ENCODE measurements around the gene KRTAP10-5. TPM values are rescaled to one million over a fixed set of nuclear protein-coding genes. Genes with fewer than 3 reads are reported as not detected.

Gene KRTAP10-5
- total and polyA plus RNA-seq, 9 donors: not detected

DNA sequence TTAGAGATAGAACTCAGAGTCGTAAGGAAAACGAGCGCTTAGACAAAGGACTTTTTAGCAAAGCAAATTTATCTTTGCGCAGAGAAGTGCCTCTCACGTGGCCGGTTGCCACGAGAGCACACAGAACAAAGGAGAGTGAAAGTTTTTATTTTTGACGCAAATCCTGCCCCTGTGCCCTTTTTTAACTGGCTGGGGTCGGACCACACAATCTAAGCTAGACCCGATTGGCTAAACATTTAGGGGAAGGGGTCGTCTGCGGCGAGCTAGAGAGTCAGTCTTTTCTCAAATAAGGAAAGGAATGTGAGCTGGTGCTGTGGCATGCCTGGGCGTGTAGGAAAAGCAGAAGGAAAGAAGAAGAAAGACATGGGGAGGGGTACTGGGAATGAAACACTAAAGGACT lies 31.5 kb downstream of the KRTAP10-5 start:
- no peaks in the 10 kb centered on the region for H3K36me3 ChIP-seq (ENCODE audit: control insufficient read depth, insufficient read depth, low read length)
- no peak overlapping the region for H3K27ac ChIP-seq (ENCODE audit: low read length)
- no peaks in the 10 kb centered on the region for H3K9me3 ChIP-seq (replicated peaks; ENCODE audit: control insufficient read depth, low read depth, low read length)
- DNase-seq: no peak
- H3K4me1 ChIP-seq (ENCODE audit: control insufficient read depth, insufficient read depth, low read length): peaks cover 2% of the 10 kb centered on the region
- H3K4me3 ChIP-seq (ENCODE audit: low read length): no peak overlapping the region
- 31% methylated on average over 14 of the region's 14 CpGs for WGBS (ENCODE audit: insufficient coverage)
- peaks cover 6% of the 10 kb centered on the region for H3K27me3 ChIP-seq (ENCODE audit: control insufficient read depth, insufficient read depth, low read length)

DNA sequence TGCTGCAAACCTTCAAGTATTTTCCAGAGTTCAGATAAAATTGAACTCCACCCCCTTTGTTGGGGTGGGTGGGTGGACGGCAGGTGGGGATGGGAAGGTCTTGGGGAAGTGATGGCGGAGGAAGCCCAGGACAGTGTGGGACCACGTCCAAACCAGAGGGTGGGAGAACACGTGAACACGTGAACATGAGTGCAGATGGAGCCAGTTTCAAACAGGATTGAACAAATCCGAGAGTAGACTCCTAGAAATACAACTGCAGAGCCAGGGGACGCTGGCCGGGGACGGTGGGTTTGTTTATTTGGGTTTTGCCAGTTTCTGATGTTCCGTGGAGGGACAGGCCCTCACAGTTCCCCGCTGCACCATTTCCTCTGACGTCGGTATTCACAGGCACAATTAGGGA lies 32.0 kb downstream of the KRTAP10-5 start:
- no peak for DNase-seq
- no peaks in the 10 kb centered on the region for H3K36me3 ChIP-seq (ENCODE audit: control insufficient read depth, insufficient read depth, low read length)
- no peaks in the 10 kb centered on the region for H3K9me3 ChIP-seq (replicated peaks; ENCODE audit: control insufficient read depth, low read depth, low read length)
- peaks cover 6% of the 10 kb centered on the region for H3K27me3 ChIP-seq (ENCODE audit: control insufficient read depth, insufficient read depth, low read length)
- H3K4me3 ChIP-seq (ENCODE audit: low read length): no peak overlapping the region
- H3K4me1 ChIP-seq (ENCODE audit: control insufficient read depth, insufficient read depth, low read length): peaks cover 2% of the 10 kb centered on the region
- no peak overlapping the region for H3K27ac ChIP-seq (ENCODE audit: low read length)
- WGBS (ENCODE audit: insufficient coverage): 52% methylated on average over 4 of the region's 13 CpGs

DNA sequence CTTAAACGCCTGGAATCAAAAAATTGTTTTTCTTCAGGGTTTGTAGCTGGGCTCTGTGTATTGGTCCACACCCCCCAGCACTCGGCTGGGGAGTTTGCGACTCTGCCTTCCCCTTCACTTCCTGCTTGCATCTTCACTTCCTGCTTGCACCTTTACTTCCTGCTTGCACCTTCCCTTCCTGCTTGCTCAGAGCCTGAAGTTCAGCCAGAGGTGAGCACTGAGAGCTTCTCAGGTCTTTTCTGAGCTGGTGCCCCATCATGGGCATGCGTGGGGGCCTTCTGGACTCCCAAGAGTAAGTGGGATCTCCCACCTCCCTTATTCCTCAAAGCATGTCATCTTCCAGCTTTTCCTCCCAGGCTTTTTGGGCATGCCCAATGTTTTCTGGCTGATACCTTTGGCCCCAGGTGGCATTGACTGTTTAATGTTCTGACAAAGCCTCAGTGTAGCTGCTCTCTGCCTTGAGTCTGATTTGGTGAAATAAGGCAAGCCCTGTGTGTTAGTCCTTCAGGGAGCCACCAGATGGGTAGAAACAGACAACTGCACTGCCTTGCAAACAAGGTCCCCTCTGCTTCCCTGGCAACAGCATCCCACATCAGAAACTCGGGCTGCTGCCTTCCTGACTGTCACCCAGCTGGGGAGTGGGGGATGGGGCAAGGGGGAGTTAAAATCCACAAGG lies 32.6 kb downstream of the KRTAP10-5 start:
- Histone ChIP-seq H3K4me1 (ENCODE audit: control insufficient read depth, insufficient read depth, low read length) (peaks cover 2% of the 10 kb centered on the region), H3K36me3 (ENCODE audit: control insufficient read depth, insufficient read depth, low read length) (no peaks in the 10 kb centered on the region), H3K27me3 (ENCODE audit: control insufficient read depth, insufficient read depth, low read length) (peaks cover 6% of the 10 kb centered on the region), H3K4me3 (ENCODE audit: low read length) (no peak overlapping the region), H3K27ac (ENCODE audit: low read length) (no peak overlapping the region), H3K9me3 (replicated peaks; ENCODE audit: control insufficient read depth, low read depth, low read length) (no peaks in the 10 kb centered on the region)
- 65% methylated on average over 3 of the region's 5 CpGs for WGBS (ENCODE audit: insufficient coverage)
- no peak for DNase-seq

DNA sequence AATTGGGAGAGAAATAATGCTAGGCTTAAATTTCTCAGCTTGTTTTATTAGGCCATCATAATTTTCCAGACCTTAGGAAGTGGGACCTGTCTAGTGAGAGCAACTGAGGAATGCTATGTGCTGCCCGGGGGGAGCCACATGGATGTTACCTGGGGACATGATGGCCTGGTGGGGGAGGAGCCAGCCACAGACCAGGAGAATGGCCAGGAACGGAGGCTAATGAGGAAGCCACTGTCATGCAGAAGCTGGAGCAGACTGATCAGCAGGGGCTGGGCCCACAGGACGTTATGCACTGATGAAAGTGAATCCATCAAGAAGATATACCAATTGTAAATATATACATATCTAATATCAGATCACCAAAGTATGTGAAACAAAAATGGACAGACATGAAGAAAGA lies 35.8 kb downstream of the KRTAP10-5 start:
- Histone ChIP-seq H3K36me3 (ENCODE audit: control insufficient read depth, insufficient read depth, low read length) (no peaks in the 10 kb centered on the region), H3K27me3 (ENCODE audit: control insufficient read depth, insufficient read depth, low read length) (peaks cover 7% of the 10 kb centered on the region), H3K4me1 (ENCODE audit: control insufficient read depth, insufficient read depth, low read length) (no peaks in the 10 kb centered on the region), H3K4me3 (ENCODE audit: low read length) (no peak overlapping the region), H3K27ac (ENCODE audit: low read length) (no peak overlapping the region), H3K9me3 (replicated peaks; ENCODE audit: control insufficient read depth, low read depth, low read length) (no peaks in the 10 kb centered on the region)
- 73% methylated on average over 2 of the region's 3 CpGs for WGBS (ENCODE audit: insufficient coverage)
- DNase-seq: no peak

DNA sequence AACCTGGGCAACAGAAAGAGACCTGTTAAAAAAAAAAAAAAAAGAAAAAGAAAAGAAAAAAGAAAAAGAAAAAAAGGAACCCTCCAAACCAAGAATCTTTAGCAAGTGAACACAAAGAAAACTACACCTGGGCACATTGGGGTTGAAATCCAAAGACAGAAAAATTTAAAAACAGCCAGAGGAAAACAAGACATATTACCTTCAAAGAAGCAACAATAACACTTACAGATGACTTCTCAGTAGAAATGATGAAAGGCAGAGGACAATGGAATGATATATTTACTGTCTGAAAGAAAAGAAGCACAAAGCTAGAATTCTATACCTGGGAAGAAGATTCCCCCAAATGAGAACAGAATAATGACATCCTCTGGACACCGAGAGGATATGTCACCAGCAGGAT lies 37.7 kb downstream of the KRTAP10-5 start:
- Histone ChIP-seq H3K27ac (ENCODE audit: low read length) (no peak overlapping the region), H3K27me3 (ENCODE audit: control insufficient read depth, insufficient read depth, low read length) (peaks cover 4% of the 10 kb centered on the region), H3K9me3 (replicated peaks; ENCODE audit: control insufficient read depth, low read depth, low read length) (no peaks in the 10 kb centered on the region), H3K36me3 (ENCODE audit: control insufficient read depth, insufficient read depth, low read length) (no peaks in the 10 kb centered on the region), H3K4me1 (ENCODE audit: control insufficient read depth, insufficient read depth, low read length) (no peaks in the 10 kb centered on the region), H3K4me3 (ENCODE audit: low read length) (no peak overlapping the region)
- WGBS (ENCODE audit: insufficient coverage): no CpG with 5 or more reads among the region's 1 CpG
- no peak for DNase-seq

DNA sequence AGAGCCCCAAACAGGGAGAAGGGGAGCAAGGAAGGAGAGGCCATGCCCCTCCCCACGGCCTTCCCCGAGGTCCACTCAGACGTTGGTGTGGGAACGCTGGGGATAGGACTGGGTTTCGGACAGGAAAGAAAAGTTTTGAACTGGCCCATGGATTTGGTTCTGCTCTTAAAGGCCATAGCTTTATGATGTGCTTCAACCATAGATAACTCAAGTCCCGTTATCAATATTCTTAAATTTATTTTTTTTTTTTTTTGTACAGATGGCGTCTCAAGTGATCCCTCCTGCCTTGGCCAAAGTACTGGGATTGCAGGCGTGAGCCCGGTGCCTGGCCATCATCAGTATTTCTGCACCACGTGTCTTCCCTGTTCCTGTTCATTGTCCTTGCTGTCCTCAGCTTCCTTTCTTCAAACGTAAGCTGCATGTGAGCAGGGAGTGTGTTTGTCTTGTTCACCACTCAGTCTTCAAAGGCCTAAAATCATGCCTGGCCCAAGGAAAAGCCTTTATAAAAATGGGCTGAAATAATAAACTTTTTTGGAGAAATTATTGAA lies 39.6 kb downstream of the KRTAP10-5 start:
- no peak overlapping the region for H3K4me3 ChIP-seq (ENCODE audit: low read length)
- no peaks in the 10 kb centered on the region for H3K36me3 ChIP-seq (ENCODE audit: control insufficient read depth, insufficient read depth, low read length)
- H3K4me1 ChIP-seq (ENCODE audit: control insufficient read depth, insufficient read depth, low read length): no peaks in the 10 kb centered on the region
- no peaks in the 10 kb centered on the region for H3K9me3 ChIP-seq (replicated peaks; ENCODE audit: control insufficient read depth, low read depth, low read length)
- DNase-seq: no peak
- WGBS (ENCODE audit: insufficient coverage): 85% methylated on average over 6 of the region's 11 CpGs
- no peak overlapping the region for H3K27ac ChIP-seq (ENCODE audit: low read length)
- H3K27me3 ChIP-seq (ENCODE audit: control insufficient read depth, insufficient read depth, low read length): peaks cover 2% of the 10 kb centered on the region

DNA sequence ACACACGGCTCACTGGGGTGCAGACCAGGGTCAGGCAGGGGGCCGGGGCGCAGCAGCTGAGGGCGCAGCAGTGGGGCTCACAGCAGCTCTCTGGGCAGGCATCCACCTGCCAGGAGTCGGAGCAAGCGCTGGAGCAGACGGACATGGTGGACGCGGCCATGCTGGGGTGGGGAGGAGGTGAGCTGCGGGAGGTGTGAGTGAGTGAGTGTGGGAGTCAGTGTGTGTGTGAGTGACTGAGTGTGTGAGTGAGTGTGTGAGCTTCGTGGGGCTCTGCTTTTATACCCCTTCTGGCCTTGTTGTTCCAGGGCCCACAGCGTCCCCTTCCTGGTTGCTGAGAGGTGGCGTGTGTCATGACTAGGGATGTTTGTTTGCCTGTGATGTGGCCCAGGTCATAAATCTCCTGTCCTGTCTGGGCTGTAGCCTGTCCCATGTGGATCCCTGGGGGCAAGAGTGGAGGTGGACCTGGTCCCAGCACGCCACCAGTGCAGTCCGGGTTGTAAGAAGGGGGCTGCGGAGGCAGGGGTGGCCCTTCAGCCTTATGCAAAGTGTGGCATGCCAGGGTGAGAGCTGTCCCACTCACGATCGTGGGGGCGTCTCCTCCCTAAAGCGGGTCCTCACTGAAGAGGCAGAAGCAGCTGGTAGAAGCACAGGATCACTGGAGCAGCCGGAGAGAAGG lies 40.3 kb downstream of the KRTAP10-5 start, which contains the start of gene KRTAP10-1:
Gene KRTAP10-1 (minus strand): TSS at position 205 of the 676 bp plus-strand sequence. CDS start 45 bp downstream, at position 160.
- Histone ChIP-seq H3K36me3 (ENCODE audit: control insufficient read depth, insufficient read depth, low read length) (no peaks in the 10 kb centered on the region), H3K4me1 (ENCODE audit: control insufficient read depth, insufficient read depth, low read length) (no peaks in the 10 kb centered on the region), H3K4me3 (ENCODE audit: low read length) (no peak within 1 kb of the TSS), H3K27me3 (ENCODE audit: control insufficient read depth, insufficient read depth, low read length) (peaks cover 2% of the 10 kb centered on the region), H3K27ac (ENCODE audit: low read length) (no peak within 1 kb of the TSS), H3K9me3 (replicated peaks; ENCODE audit: control insufficient read depth, low read depth, low read length) (no peaks in the 10 kb centered on the region)
- 61% methylated on average over 18 of the region's 21 CpGs for WGBS (ENCODE audit: insufficient coverage)
- no peak for DNase-seq

DNA sequence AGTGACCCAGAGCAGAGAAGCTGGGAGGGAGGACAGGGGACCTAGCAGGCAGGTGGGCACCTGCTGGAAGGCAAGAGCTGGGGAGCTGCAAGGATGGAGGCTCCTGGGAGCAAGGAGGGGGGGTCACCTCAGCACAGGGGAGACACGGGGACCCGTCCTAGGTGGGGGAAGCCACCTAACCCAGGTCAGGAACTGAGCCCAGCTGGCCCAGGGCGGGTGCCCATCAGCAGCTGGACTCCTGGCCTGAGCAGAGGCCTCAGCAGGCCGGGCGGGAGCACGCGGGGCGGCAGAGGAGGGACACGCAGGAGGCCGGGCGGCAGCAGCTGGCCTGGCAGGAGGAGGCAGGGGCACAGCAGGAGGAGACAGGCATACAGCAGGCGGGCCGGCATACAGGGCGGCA lies 41.4 kb downstream of the KRTAP10-5 start:
- 51% methylated on average over 8 of the region's 14 CpGs for WGBS (ENCODE audit: insufficient coverage)
- no peak overlapping the region for H3K4me3 ChIP-seq (ENCODE audit: low read length)
- no peaks in the 10 kb centered on the region for H3K9me3 ChIP-seq (replicated peaks; ENCODE audit: control insufficient read depth, low read depth, low read length)
- DNase-seq: no peak
- no peak overlapping the region for H3K27ac ChIP-seq (ENCODE audit: low read length)
- peaks cover 2% of the 10 kb centered on the region for H3K27me3 ChIP-seq (ENCODE audit: control insufficient read depth, insufficient read depth, low read length)
- no peaks in the 10 kb centered on the region for H3K4me1 ChIP-seq (ENCODE audit: control insufficient read depth, insufficient read depth, low read length)
- no peaks in the 10 kb centered on the region for H3K36me3 ChIP-seq (ENCODE audit: control insufficient read depth, insufficient read depth, low read length)

DNA sequence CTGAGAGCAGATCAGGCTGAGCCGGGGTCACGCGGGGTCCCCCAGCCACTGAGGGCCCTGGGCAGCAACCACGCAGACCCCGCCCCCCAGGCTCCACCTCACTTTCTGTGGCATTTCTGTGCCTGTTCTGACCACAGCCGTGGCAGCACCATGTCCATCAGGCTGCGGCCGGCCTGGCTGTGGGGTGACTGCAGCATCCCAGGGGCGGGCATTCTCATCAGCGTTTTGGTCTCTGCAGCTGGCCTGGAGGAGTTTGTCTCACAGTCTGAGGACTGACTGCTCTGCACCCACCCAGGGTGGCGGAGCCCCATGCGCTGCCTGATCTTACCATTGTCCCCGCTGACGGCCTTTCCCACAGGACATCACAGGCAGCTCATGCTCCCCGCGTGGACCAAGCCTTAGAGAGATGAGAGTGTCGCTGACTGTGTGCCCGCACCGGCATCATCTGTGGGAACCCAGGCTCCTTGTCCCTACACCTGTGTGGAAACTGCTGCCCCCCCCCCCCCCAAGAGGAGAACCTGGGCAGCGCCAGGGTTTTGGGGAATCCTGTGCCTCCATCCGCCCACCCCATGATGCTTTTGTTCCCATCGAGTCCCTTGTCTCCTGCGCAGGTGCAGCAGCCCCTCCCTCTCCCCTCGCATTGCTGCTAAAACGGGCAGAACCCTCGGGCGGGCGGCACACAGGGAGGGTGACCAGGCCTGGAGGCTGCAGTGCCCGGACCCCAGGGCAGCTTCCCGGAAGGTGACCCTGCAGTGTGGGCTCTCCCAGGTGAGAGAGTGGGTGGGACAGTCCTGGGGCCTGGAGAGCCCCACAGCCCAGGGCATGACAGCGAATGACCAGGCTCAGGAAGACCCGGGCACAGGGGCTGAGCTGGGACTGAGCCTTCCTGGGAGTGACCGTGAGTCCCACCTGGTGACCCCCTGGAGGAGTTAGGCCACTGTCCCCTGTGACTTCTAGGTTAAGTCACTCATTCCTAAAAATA lies 42.2 kb downstream of the KRTAP10-5 start:
- Histone ChIP-seq H3K4me3 (ENCODE audit: low read length) (no peak overlapping the region), H3K27me3 (ENCODE audit: control insufficient read depth, insufficient read depth, low read length) (peaks cover 2% of the 10 kb centered on the region), H3K4me1 (ENCODE audit: control insufficient read depth, insufficient read depth, low read length) (no peaks in the 10 kb centered on the region), H3K36me3 (ENCODE audit: control insufficient read depth, insufficient read depth, low read length) (no peaks in the 10 kb centered on the region), H3K27ac (ENCODE audit: low read length) (no peak overlapping the region), H3K9me3 (replicated peaks; ENCODE audit: control insufficient read depth, low read depth, low read length) (no peaks in the 10 kb centered on the region)
- no peak for DNase-seq
- WGBS (ENCODE audit: insufficient coverage): 88% methylated on average over 29 of the region's 33 CpGs

DNA sequence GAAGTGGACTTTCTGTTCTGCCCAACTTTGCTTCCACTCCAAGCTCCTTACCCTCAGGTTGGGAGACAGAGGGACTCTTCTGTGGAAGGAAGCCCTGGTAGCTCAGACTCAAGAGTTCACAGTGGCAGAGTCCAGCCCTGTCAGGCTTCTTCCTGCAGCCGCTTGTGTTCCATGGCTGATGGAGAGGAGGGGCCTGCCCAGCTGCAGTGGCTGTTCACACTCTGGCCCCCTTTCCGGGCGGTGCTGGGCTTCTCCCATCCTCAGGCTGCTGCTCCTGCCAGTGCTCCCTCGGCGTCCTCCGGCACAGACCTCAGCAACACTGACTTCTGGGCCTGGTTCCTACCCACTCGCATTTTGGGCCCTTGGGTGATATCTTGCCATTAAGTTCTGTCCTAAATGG lies 44.4 kb downstream of the KRTAP10-5 start:
- Histone ChIP-seq H3K36me3 (ENCODE audit: control insufficient read depth, insufficient read depth, low read length) (no peaks in the 10 kb centered on the region), H3K9me3 (replicated peaks; ENCODE audit: control insufficient read depth, low read depth, low read length) (no peaks in the 10 kb centered on the region), H3K4me3 (ENCODE audit: low read length) (no peak overlapping the region), H3K27me3 (ENCODE audit: control insufficient read depth, insufficient read depth, low read length) (peaks cover 2% of the 10 kb centered on the region), H3K27ac (ENCODE audit: low read length) (no peak overlapping the region), H3K4me1 (ENCODE audit: control insufficient read depth, insufficient read depth, low read length) (peaks cover 10% of the 10 kb centered on the region)
- 25% methylated on average over 6 of the region's 7 CpGs for WGBS (ENCODE audit: insufficient coverage)
- no peak for DNase-seq

Data from muscle of leg (tissue), 11 donors.